Mesenchymal stem cell (in vitro differentiated cells and primary cell): ENCODE data around the gene SNTG2.

Source experiments
- DNase-seq: peaks from one replicate; pipeline ENCODE4 v3.0.0-alpha.2; 2013
- H2AFZ ChIP-seq: one replicate; pipeline ENCODE4 v1.6.1; 2013; ENCODE audit warnings: low read depth, mild to moderate bottlenecking, control low read depth, inconsistent platforms, low read length, moderate library complexity
- H2AK5ac ChIP-seq: 2 replicates; pipeline ENCODE4 v1.6.1; 2013; ENCODE audit warnings: low read length, moderate library complexity, mild to moderate bottlenecking, inconsistent platforms; ENCODE audit not compliant: severe bottlenecking
- H2BK120ac ChIP-seq: one replicate; pipeline ENCODE4 v1.6.1; 2013; ENCODE audit warnings: low read depth, mild to moderate bottlenecking, inconsistent platforms, low read length, moderate library complexity
- H2BK12ac ChIP-seq, 2 experiments: one replicate each; pipeline ENCODE4 v1.6.1; 2013; ENCODE audit warnings: inconsistent platforms in 2 of 2, low read length in 2 of 2, mild to moderate bottlenecking in 2 of 2, moderate library complexity in 2 of 2, control low read depth in 1 of 2
- H2BK15ac ChIP-seq: one replicate; pipeline ENCODE4 v1.6.1; 2013; ENCODE audit warnings: mild to moderate bottlenecking, low read depth, inconsistent platforms; ENCODE audit not compliant: poor library complexity, severe bottlenecking
- H2BK5ac ChIP-seq: 2 replicates; pipeline ENCODE4 v1.6.1; 2013; ENCODE audit warnings: low read depth, mild to moderate bottlenecking, low read length, control low read depth, inconsistent platforms; ENCODE audit not compliant: poor library complexity, severe bottlenecking
- H3K14ac ChIP-seq, 2 experiments: one replicate each; pipeline ENCODE4 v1.6.1; 2013; ENCODE audit warnings: inconsistent platforms in 2 of 2, low read length in 2 of 2, control low read depth in 1 of 2, mild to moderate bottlenecking in 1 of 2, moderate library complexity in 1 of 2
- H3K18ac ChIP-seq, 2 experiments: one replicate each; pipeline ENCODE4 v1.6.1; 2013; ENCODE audit warnings: inconsistent platforms in 2 of 2, low read length in 2 of 2, control low read depth in 1 of 2, low read depth in 1 of 2, mild to moderate bottlenecking in 1 of 2
- H3K23ac ChIP-seq, 2 experiments: one replicate each; pipeline ENCODE4 v1.6.1; 2013; ENCODE audit warnings: inconsistent platforms in 2 of 2, low read length in 2 of 2, mild to moderate bottlenecking in 2 of 2, moderate library complexity in 2 of 2, control low read depth in 1 of 2
- H3K27ac ChIP-seq: 2 replicates; pipeline ENCODE4 v1.5.1; 2013; ENCODE audit warnings: mild to moderate bottlenecking, moderate library complexity, low read length, control low read depth, inconsistent platforms; ENCODE audit not compliant: poor library complexity, severe bottlenecking
- H3K27me3 ChIP-seq, 2 experiments: 2 replicates each; pipeline versions ENCODE4 v1.6.1 to v1.7.0; 2013; ENCODE audit warnings: low read length in 2 of 2, mild to moderate bottlenecking in 2 of 2, moderate library complexity in 2 of 2, control low read depth in 1 of 2, inconsistent platforms in 1 of 2; ENCODE audit not compliant: control insufficient read depth in 1 of 2, insufficient read depth in 1 of 2
- H3K36me3 ChIP-seq, 2 experiments: 2 replicates each; pipeline versions ENCODE4 v1.6.1 to v1.7.0; 2013; ENCODE audit warnings: low read length in 2 of 2, control low read depth in 1 of 2, inconsistent platforms in 1 of 2, low read depth in 1 of 2, mild to moderate bottlenecking in 1 of 2; ENCODE audit not compliant: insufficient read depth in 2 of 2, control insufficient read depth in 1 of 2
- H3K4ac ChIP-seq, 2 experiments: one replicate each; pipeline ENCODE4 v1.6.1; 2013; ENCODE audit warnings: inconsistent platforms in 2 of 2, low read length in 2 of 2, mild to moderate bottlenecking in 2 of 2, moderate library complexity in 2 of 2, control low read depth in 1 of 2, low read depth in 1 of 2
- H3K4me1 ChIP-seq: 2 replicates; pipeline ENCODE4 v1.6.1; 2013; ENCODE audit warnings: low read depth, low read length, control low read depth; ENCODE audit not compliant: control insufficient read depth, insufficient read depth
- H3K4me2 ChIP-seq: 2 replicates; pipeline ENCODE4 v1.6.1; 2013; ENCODE audit warnings: low read length, mild to moderate bottlenecking, inconsistent platforms; ENCODE audit not compliant: poor library complexity, severe bottlenecking
- H3K4me3 ChIP-seq, 2 experiments: 2 replicates each; pipeline versions ENCODE4 v1.5.1 to v1.7.0; 2013; ENCODE audit warnings: low read length in 2 of 2, mild to moderate bottlenecking in 2 of 2, control low read depth in 1 of 2, low read depth in 1 of 2; ENCODE audit not compliant: insufficient read depth in 1 of 2
- H3K79me1 ChIP-seq: replicated peaks from 2 replicates; pipeline ENCODE4 v1.6.1; 2013; ENCODE audit warnings: mild to moderate bottlenecking, control low read depth, low read length, inconsistent platforms; ENCODE audit not compliant: poor library complexity, severe bottlenecking
- H3K9ac ChIP-seq: 2 replicates; pipeline ENCODE4 v1.7.0; 2013; ENCODE audit warnings: mild to moderate bottlenecking, low read length, moderate library complexity
- H3K9me3 ChIP-seq: 2 replicates; pipeline ENCODE4 v1.7.0; 2013; ENCODE audit warnings: mild to moderate bottlenecking, low read length; ENCODE audit not compliant: control insufficient read depth
- H4K8ac ChIP-seq: one replicate; pipeline ENCODE4 v1.6.1; 2013; ENCODE audit warnings: inconsistent platforms, mild to moderate bottlenecking, low read length, moderate library complexity
- H4K91ac ChIP-seq: one replicate; pipeline ENCODE4 v1.6.1; 2013; ENCODE audit warnings: mild to moderate bottlenecking, low read length, inconsistent platforms
- WGBS: methylation state at CpG from one replicate; pipeline ENCODE4 v1.1.7; 2013; ENCODE audit warnings: mixed read lengths; 5-methylcytosine and 5-hydroxymethylcytosine counted together

SNTG2 gene

GRCh38 chr2:929925-930324 lies 20.7 kb upstream of the SNTG2 start:
- Histone ChIP-seq H3K9ac (no peak overlapping the region), H3K4me1 (no peaks in the 10 kb centered on the region), H2BK120ac (no peak overlapping the region), H2BK12ac (no peak overlapping the region), H3K36me3 (no peaks in the 10 kb centered on the region), H4K8ac (no peak overlapping the region), H3K27ac (no peak overlapping the region), H3K4me2 (no peak overlapping the region), H3K4me3 (peak overlapping the region in 1 of 2 experiments; percentile 18), H3K14ac (no peak overlapping the region), H4K91ac (no peak overlapping the region), H2AFZ (no peak overlapping the region), H3K27me3 (peaks cover 0 to 36% of the 10 kb centered on the region in 2 experiments), H2BK5ac (no peak overlapping the region), H2BK15ac (no peak overlapping the region), H3K18ac (no peak overlapping the region), H3K23ac (no peak overlapping the region), H3K4ac (no peak overlapping the region), H3K9me3 (no peaks in the 10 kb centered on the region), H2AK5ac (no peak overlapping the region), H3K79me1 (no peaks in the 10 kb centered on the region)
- no peak for DNase-seq
- 89% methylated on average over 14 of the region's 14 CpGs for WGBS

- no peak overlapping the region for H2BK5ac ChIP-seq
Measured at GRCh38 chr2:930935-931334, 19.7 kb upstream of the SNTG2 start.

DNA sequence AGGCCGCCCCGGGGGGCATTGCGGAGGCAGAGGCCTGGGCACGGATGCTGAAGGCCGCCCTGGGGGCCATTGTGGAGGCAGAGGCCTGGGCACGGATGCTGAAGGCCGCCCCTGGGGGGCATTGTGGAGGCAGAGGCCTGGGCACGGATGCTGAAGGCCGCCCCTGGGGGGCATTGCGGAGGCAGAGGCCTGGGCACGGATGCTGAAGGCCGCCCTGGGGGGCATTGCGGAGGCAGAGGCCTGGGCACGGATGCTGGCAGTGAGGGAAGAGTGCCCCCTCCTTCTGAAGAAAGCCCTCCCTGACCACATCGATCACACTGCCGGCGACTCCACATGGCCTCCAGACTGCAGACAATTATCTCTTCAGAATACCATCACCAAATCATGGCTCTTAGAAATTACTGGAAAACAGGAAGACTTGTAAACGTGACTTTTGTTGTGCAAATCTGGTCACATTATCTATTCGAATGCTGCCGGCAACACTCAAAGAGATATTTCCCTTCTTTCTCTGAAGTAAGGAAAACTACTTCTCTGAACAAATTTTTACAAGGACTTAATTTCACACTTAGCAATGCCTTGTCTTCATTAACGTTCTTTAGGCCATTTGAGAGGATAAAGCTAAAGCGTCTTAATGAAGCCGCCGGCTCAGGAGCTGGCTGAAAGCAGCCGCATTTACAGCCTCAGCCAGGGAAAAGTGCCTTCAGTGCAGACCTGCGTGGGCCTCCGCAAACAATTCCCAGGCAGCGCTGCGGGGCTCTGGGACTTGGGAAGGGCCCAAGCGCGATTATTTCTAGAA lies 18.1 kb upstream of the SNTG2 start:
- H3K9ac ChIP-seq, result no peak overlapping the region
- no peak overlapping the region for H3K18ac ChIP-seq
- no peak overlapping the region for H3K4me2 ChIP-seq
- peaks cover 0 to 29% of the 10 kb centered on the region in 2 experiments for H3K27me3 ChIP-seq
- H2BK12ac ChIP-seq, result no peak overlapping the region
- H4K8ac ChIP-seq, result no peak overlapping the region
- no peak overlapping the region for H3K23ac ChIP-seq
- peak overlapping the region; percentile 8 for H2BK5ac ChIP-seq
- H3K36me3 ChIP-seq, result no peaks in the 10 kb centered on the region
- no peak overlapping the region for H4K91ac ChIP-seq
- no peak overlapping the region for H2BK120ac ChIP-seq
- DNase-seq, result no peak
- H2AK5ac ChIP-seq, result no peak overlapping the region
- H3K9me3 ChIP-seq, result peaks cover 3% of the 10 kb centered on the region
- no peak overlapping the region for H2BK15ac ChIP-seq
- H3K4me1 ChIP-seq, result peaks cover 1% of the 10 kb centered on the region
- H3K27ac ChIP-seq, result no peak overlapping the region
- no peak overlapping the region for H3K4me3 ChIP-seq
- 72% methylated on average over 21 of the region's 31 CpGs for WGBS
- H3K14ac ChIP-seq, result no peak overlapping the region
- H3K79me1 ChIP-seq, result no peaks in the 10 kb centered on the region
- no peak overlapping the region for H3K4ac ChIP-seq
- H2AFZ ChIP-seq, result no peak overlapping the region

More at GRCh38 chr2:930935-931334, 19.7 kb upstream of the SNTG2 start:
- no peaks in the 10 kb centered on the region for H3K9me3 ChIP-seq
- H3K4ac ChIP-seq, result no peak overlapping the region
- no peak overlapping the region for H3K14ac ChIP-seq
- H3K27me3 ChIP-seq, result peaks cover 0 to 30% of the 10 kb centered on the region in 2 experiments
- no peaks in the 10 kb centered on the region for H3K36me3 ChIP-seq
- H4K91ac ChIP-seq, result no peak overlapping the region
- no peak overlapping the region for H3K4me2 ChIP-seq
- no peak overlapping the region for H2BK120ac ChIP-seq
- DNase-seq, result no peak
- no peak overlapping the region for H3K27ac ChIP-seq
- WGBS, result 87% methylated on average over 4 of the region's 4 CpGs
- no peak overlapping the region for H2AFZ ChIP-seq
- no peak overlapping the region for H2BK12ac ChIP-seq
- H3K79me1 ChIP-seq, result no peaks in the 10 kb centered on the region
- no peak overlapping the region for H4K8ac ChIP-seq
- H2AK5ac ChIP-seq, result no peak overlapping the region
- no peaks in the 10 kb centered on the region for H3K4me1 ChIP-seq
- no peak overlapping the region for H3K4me3 ChIP-seq
- no peak overlapping the region for H3K23ac ChIP-seq
- no peak overlapping the region for H3K9ac ChIP-seq
- H3K18ac ChIP-seq, result no peak overlapping the region
- H2BK15ac ChIP-seq, result no peak overlapping the region

DNA sequence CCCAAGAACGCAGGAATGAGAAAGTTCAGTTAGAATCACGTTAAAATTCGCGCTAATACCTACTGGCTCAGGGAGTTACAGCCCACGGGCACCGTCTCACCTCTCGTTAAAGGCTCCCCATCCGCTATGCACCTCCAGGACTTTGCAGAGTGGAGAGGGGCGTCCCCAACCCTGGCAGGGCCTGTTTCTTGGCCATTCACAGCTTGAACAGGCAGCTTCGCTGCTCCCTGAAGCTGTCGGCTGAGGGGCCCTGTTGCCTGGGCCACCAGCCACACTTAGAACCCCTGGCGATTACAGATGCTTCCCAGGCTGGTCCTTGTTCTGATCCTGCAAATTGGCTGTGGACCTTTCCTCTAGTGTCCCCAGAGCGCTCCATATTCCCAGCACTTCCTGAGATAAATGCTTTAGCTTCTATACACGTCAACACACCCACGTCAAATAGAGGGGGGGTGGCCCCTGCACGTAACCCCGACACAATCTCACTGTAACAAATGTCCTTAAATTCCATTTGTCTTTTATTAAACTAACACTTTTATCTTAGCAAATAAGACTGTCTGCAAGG lies 16.8 kb upstream of the SNTG2 start:
- Histone ChIP-seq H2AFZ (no peak overlapping the region), H3K18ac (no peak overlapping the region), H3K9ac (no peak overlapping the region), H4K91ac (no peak overlapping the region), H4K8ac (no peak overlapping the region), H2BK120ac (no peak overlapping the region), H3K36me3 (no peaks in the 10 kb centered on the region), H2BK12ac (no peak overlapping the region), H3K4me1 (peaks cover 4% of the 10 kb centered on the region), H3K79me1 (no peaks in the 10 kb centered on the region), H3K4me2 (no peak overlapping the region), H2AK5ac (no peak overlapping the region), H2BK5ac (no peak overlapping the region), H3K14ac (no peak overlapping the region), H3K4ac (no peak overlapping the region), H3K23ac (no peak overlapping the region), H3K4me3 (no peak overlapping the region), H3K9me3 (peaks cover 3% of the 10 kb centered on the region), H2BK15ac (no peak overlapping the region), H3K27ac (no peak overlapping the region), H3K27me3 (peaks cover 0 to 32% of the 10 kb centered on the region in 2 experiments)
- 86% methylated on average over 17 of the region's 17 CpGs for WGBS
- no peak for DNase-seq
